OCI-LY1 (cell line): ENCODE results near the gene URAD.

Experiments used
- H2AFZ ChIP-seq: fragments of 200-600 bp; sonication (generic), shearing (Covaris generic); 2 replicates; pipeline ENCODE4 v1.6.0; 2014; ENCODE audit warnings: antibody characterized with exemption, mild to moderate bottlenecking, low read length
- H3F3A ChIP-seq: fragments of 200-600 bp; sonication (generic), shearing (Covaris generic); 2 replicates; pipeline ENCODE4 v1.6.0; 2014; ENCODE audit warnings: mild to moderate bottlenecking, antibody characterized with exemption, low read length, moderate library complexity; ENCODE audit not compliant: insufficient read depth
- H3K27ac ChIP-seq: fragments of 200-600 bp; sonication (generic); 2 replicates; pipeline ENCODE4 v1.5.1; 2014; ENCODE audit warnings: low read length, mixed run types, mild to moderate bottlenecking, low read depth; ENCODE audit not compliant: poor library complexity, severe bottlenecking
- H3K27me3 ChIP-seq: fragments of 200-600 bp; sonication (generic); 2 replicates; pipeline ENCODE4 v1.6.0; 2014; ENCODE audit warnings: antibody characterized with exemption, mild to moderate bottlenecking, low read length, moderate library complexity; ENCODE audit not compliant: insufficient read depth
- H3K36me3 ChIP-seq: fragments of 200-600 bp; sonication (generic); 2 replicates; pipeline ENCODE4 v1.6.1; 2014; ENCODE audit warnings: mild to moderate bottlenecking, antibody characterized with exemption, low read length, moderate library complexity, mixed read lengths; ENCODE audit not compliant: insufficient read depth
- H3K4me1 ChIP-seq: fragments of 200-600 bp; sonication (generic); 2 replicates; pipeline ENCODE4 v1.5.1; 2014; ENCODE audit warnings: mild to moderate bottlenecking, low read length, moderate library complexity; ENCODE audit not compliant: insufficient read depth, severe bottlenecking
- H3K4me2 ChIP-seq: fragments of 200-600 bp; sonication (generic), shearing (Covaris generic); 2 replicates; pipeline ENCODE4 v1.6.1; 2014; ENCODE audit warnings: low read length
- H3K4me3 ChIP-seq: fragments of 200-600 bp; sonication (generic); 2 replicates; pipeline ENCODE4 v1.5.1; 2014; ENCODE audit warnings: low read length, low read depth, mild to moderate bottlenecking, mixed read lengths; ENCODE audit not compliant: poor library complexity, severe bottlenecking
- H3K79me2 ChIP-seq: fragments of 200-600 bp; shearing (Covaris generic); 2 replicates; pipeline ENCODE4 v1.6.1; 2016; ENCODE audit warnings: mixed run types, low read length, mixed read lengths; ENCODE audit not compliant: insufficient read depth
- H3K9ac ChIP-seq: fragments of 200-600 bp; sonication (generic), shearing (Covaris generic); 2 replicates; pipeline ENCODE4 v1.6.1; 2014; ENCODE audit warnings: mild to moderate bottlenecking, low read length, mixed read lengths
- H3K9me2 ChIP-seq: fragments of 200-600 bp; sonication (generic), shearing (Covaris generic); 2 replicates; pipeline ENCODE4 v1.6.1; 2014; ENCODE audit warnings: low read depth, mild to moderate bottlenecking, low read length, mixed read lengths
- H3K9me3 ChIP-seq: fragments of 200-600 bp; shearing (Covaris generic); 2 replicates; pipeline ENCODE4 v1.6.1; 2014; ENCODE audit warnings: low read length, mixed read lengths
- H4K20me1 ChIP-seq: fragments of 200-600 bp; sonication (generic), shearing (Covaris generic); 2 replicates; pipeline ENCODE4 v1.6.0; 2016; ENCODE audit warnings: mild to moderate bottlenecking, low read length; ENCODE audit not compliant: insufficient read depth
- EZH2 ChIP-seq: fragments of 200-600 bp; sonication (generic), shearing (Covaris generic); IDR thresholded peaks from 2 replicates; pipeline ENCODE4 v1.8.0; 2017; ENCODE audit warnings: borderline replicate concordance, mixed run types, mild to moderate bottlenecking, antibody characterized with exemption, low read length, moderate library complexity, mixed read lengths
- TF ChIP-seq, protein P1 (sequence below): fragments of 200-600 bp; sonication (generic), shearing (Covaris generic); IDR thresholded peaks from 2 replicates; pipeline ENCODE4 v1.5.1; 2017; ENCODE audit warnings: mild to moderate bottlenecking, antibody characterized with exemption, low read length, moderate library complexity, mixed read lengths

The URAD gene

DNA sequence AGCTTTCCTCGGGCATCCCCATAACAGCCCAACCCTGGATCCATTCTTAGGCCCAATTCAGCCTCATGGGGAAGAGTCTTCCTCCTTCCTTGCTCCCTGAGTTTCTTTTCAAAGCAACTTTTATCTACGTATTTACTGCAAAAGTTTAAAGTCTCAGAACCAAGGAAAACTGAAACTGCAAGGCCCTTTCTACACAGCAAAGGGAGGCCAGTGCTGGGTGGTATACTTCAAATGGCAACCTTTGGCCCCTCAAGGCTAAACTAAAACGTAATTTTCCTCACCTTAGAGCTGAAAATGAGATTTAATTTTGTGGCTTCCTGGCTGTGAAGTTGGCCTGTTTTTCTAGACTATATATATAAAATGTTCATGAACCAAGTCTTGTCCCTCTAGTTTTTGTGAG lies 25.0 kb downstream of the URAD start:
- Histone ChIP-seq H3K36me3 (no peaks in the 10 kb centered on the region), H4K20me1 (no peaks in the 10 kb centered on the region), H3K79me2 (no peaks in the 10 kb centered on the region), H2AFZ (no peak overlapping the region), H3K4me2 (no peak overlapping the region), H3K4me3 (no peak overlapping the region), H3K9ac (no peak overlapping the region), H3K9me3 (no peaks in the 10 kb centered on the region), H3K4me1 (no peaks in the 10 kb centered on the region), H3K27ac (no peak overlapping the region), H3F3A (no peaks in the 10 kb centered on the region), H3K9me2 (no peaks in the 10 kb centered on the region), H3K27me3 (no peaks in the 10 kb centered on the region)
- TF ChIP-seq, protein P1, sequence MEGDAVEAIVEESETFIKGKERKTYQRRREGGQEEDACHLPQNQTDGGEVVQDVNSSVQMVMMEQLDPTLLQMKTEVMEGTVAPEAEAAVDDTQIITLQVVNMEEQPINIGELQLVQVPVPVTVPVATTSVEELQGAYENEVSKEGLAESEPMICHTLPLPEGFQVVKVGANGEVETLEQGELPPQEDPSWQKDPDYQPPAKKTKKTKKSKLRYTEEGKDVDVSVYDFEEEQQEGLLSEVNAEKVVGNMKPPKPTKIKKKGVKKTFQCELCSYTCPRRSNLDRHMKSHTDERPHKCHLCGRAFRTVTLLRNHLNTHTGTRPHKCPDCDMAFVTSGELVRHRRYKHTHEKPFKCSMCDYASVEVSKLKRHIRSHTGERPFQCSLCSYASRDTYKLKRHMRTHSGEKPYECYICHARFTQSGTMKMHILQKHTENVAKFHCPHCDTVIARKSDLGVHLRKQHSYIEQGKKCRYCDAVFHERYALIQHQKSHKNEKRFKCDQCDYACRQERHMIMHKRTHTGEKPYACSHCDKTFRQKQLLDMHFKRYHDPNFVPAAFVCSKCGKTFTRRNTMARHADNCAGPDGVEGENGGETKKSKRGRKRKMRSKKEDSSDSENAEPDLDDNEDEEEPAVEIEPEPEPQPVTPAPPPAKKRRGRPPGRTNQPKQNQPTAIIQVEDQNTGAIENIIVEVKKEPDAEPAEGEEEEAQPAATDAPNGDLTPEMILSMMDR = no peak
- TF ChIP-seq EZH2 = no peak

DNA sequence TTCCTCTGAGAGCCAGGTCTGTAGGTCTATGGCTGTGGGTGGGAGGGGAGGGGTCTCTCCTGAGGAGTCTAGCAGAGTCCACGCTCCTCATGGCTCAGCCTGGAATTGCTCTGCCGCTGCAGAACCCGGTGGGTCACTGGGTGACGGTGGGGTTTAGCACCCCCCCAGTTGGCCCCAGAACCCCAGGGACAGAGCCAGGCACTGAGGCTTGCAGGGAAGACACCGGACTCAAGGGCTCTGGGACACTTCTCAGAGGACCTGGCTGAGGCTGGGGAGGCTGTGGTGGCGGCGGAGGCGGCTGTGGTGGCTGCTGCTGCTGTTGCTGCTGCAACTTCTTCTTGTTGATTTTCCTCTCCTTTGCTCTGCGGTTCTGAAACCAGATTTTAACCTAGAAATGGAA lies 25.5 kb downstream of the URAD start:
- no peaks in the 10 kb centered on the region for H4K20me1 ChIP-seq
- H3K9me2 ChIP-seq = no peaks in the 10 kb centered on the region
- no peak for TF ChIP-seq EZH2
- TF ChIP-seq, protein P1 = no peak
- no peak overlapping the region for H3K27ac ChIP-seq
- no peaks in the 10 kb centered on the region for H3K36me3 ChIP-seq
- no peaks in the 10 kb centered on the region for H3K9me3 ChIP-seq
- H3F3A ChIP-seq = no peaks in the 10 kb centered on the region
- no peaks in the 10 kb centered on the region for H3K79me2 ChIP-seq
- H3K4me2 ChIP-seq = no peak overlapping the region
- no peaks in the 10 kb centered on the region for H3K27me3 ChIP-seq
- no peak overlapping the region for H3K9ac ChIP-seq
- H3K4me1 ChIP-seq = no peaks in the 10 kb centered on the region
- no peak overlapping the region for H3K4me3 ChIP-seq
- H2AFZ ChIP-seq = no peak overlapping the region

DNA sequence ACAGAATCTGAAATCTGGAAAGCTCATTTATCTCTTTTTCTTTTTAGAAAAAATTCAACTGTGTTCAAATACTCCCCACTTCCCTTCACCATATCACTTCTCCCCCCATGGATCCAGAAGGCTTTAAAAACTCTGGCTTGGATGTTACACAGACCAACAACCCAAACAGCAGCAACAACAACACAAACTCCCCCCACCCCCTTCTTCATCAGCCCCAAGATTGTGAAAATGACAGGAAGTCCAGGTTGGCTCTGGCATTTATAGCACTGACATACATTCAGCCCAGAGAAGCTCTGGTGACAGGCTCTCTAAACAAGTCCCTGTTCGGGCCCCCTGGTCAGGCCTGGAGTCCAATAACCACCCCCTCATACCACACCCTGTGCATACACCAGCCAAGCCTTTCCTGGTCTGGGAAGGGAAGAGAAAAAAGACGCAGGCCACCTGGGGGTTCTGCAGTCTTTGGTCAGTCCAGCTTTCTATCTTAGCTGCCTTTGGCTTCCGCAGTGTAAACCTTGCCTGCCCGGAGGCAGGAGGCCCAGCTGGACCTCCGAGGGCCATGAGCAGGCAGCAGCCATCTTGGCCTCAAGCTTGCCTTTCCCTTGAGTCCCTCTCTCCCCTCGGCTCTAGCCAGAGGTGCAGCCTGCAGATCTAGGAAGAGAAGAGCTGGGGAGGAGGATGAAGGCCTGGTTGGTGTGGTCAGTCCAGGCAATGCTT lies 26.2 kb downstream of the URAD start:
- Histone ChIP-seq H3K4me1 (no peaks in the 10 kb centered on the region), H3K36me3 (no peaks in the 10 kb centered on the region), H3K27me3 (no peaks in the 10 kb centered on the region), H3F3A (no peaks in the 10 kb centered on the region), H3K27ac (no peak overlapping the region), H3K9ac (no peak overlapping the region), H3K79me2 (no peaks in the 10 kb centered on the region), H4K20me1 (no peaks in the 10 kb centered on the region), H3K9me2 (no peaks in the 10 kb centered on the region), H2AFZ (no peak overlapping the region), H3K4me3 (no peak overlapping the region), H3K4me2 (no peak overlapping the region), H3K9me3 (no peaks in the 10 kb centered on the region)
- TF ChIP-seq, protein P1 = no peak
- no peak for TF ChIP-seq EZH2
